ENCODE data around the gene CD44.
A peak's percentile ranks its signal among the peaks of the same experiment; 100 is the strongest.
"Not testable (repeated sequence)": the region's sequence is repeated elsewhere in the genome, so short reads cannot be mapped to it uniquely, and the experiment has no call there.

Gene CD44

GRCh38 chr11:35105319-35106079 is 33.5 kb upstream of the CD44 start:
- H3K4me3 Mint-ChIP-seq: no peak overlapping the region

GRCh38 chr11:35106595-35106994 is 32.4 kb upstream of the CD44 start:
- Mint-ChIP-seq H3K4me3 (no peak overlapping the region), H3K27ac (no peak overlapping the region), H3K36me3 (ENCODE audit: low read depth) (peaks cover 6% of the 10 kb centered on the region), H3K27me3 (ENCODE audit: low read depth) (peaks cover 9% of the 10 kb centered on the region), H3K9me3 (peaks cover 5% of the 10 kb centered on the region), H3K4me1 (ENCODE audit: low read depth) (peaks cover 29% of the 10 kb centered on the region)

More at GRCh38 chr11:35105319-35106079, 33.5 kb upstream of the CD44 start:
- peaks cover 9% of the 10 kb centered on the region for H3K27me3 Mint-ChIP-seq (ENCODE audit: low read depth)
- no peak overlapping the region for H3K27ac Mint-ChIP-seq
- H3K36me3 Mint-ChIP-seq (ENCODE audit: low read depth): peaks cover 6% of the 10 kb centered on the region
- H3K9me3 Mint-ChIP-seq: peaks cover 5% of the 10 kb centered on the region
- peaks cover 19% of the 10 kb centered on the region for H3K4me1 Mint-ChIP-seq (ENCODE audit: low read depth)

- no peak overlapping the region for H3K27ac Mint-ChIP-seq
- H3K27me3 Mint-ChIP-seq (ENCODE audit: low read depth): peaks cover 17% of the 10 kb centered on the region
- peaks cover 5% of the 10 kb centered on the region for H3K9me3 Mint-ChIP-seq
- H3K36me3 Mint-ChIP-seq (ENCODE audit: low read depth): peaks cover 7% of the 10 kb centered on the region
- H3K4me3 Mint-ChIP-seq: no peak overlapping the region
- peaks cover 37% of the 10 kb centered on the region for H3K4me1 Mint-ChIP-seq (ENCODE audit: low read depth)
Observed at GRCh38 chr11:35107861-35108260, 31.1 kb upstream of the CD44 start.

GRCh38 chr11:35108336-35108735 is 30.6 kb upstream of the CD44 start:
- not testable (repeated sequence) for H3K27ac Mint-ChIP-seq

GRCh38 chr11:35109041-35109440 is 29.9 kb upstream of the CD44 start:
- H3K27ac Mint-ChIP-seq: no peak overlapping the region
- peaks cover 5% of the 10 kb centered on the region for H3K9me3 Mint-ChIP-seq

More at GRCh38 chr11:35108336-35108735, 30.6 kb upstream of the CD44 start:
- Mint-ChIP-seq H3K27me3 (ENCODE audit: low read depth) (peaks cover 18% of the 10 kb centered on the region), H3K4me1 (ENCODE audit: low read depth) (peaks cover 37% of the 10 kb centered on the region)
- not testable (repeated sequence) for H3K36me3 Mint-ChIP-seq (ENCODE audit: low read depth); H3K9me3 Mint-ChIP-seq; H3K4me3 Mint-ChIP-seq

GRCh38 chr11:35109827-35110226 is 29.1 kb upstream of the CD44 start:
- Mint-ChIP-seq H3K4me1 (ENCODE audit: low read depth) (peaks cover 37% of the 10 kb centered on the region), H3K4me3 (no peak overlapping the region), H3K9me3 (peaks cover 5% of the 10 kb centered on the region), H3K27me3 (ENCODE audit: low read depth) (peaks cover 22% of the 10 kb centered on the region), H3K36me3 (ENCODE audit: low read depth) (peaks cover 7% of the 10 kb centered on the region), H3K27ac (no peak overlapping the region)

More at GRCh38 chr11:35109041-35109440, 29.9 kb upstream of the CD44 start:
- H3K4me3 Mint-ChIP-seq: no peak overlapping the region
- H3K27me3 Mint-ChIP-seq (ENCODE audit: low read depth): peaks cover 17% of the 10 kb centered on the region
- H3K4me1 Mint-ChIP-seq (ENCODE audit: low read depth): peaks cover 37% of the 10 kb centered on the region
- H3K36me3 Mint-ChIP-seq (ENCODE audit: low read depth): peaks cover 7% of the 10 kb centered on the region

- Mint-ChIP-seq H3K4me3 (peak overlapping the region; percentile 22), H3K9me3 (peaks cover 5% of the 10 kb centered on the region), H3K27ac (peak overlapping the region; percentile 33), H3K4me1 (ENCODE audit: low read depth) (peaks cover 34% of the 10 kb centered on the region), H3K27me3 (ENCODE audit: low read depth) (peaks cover 23% of the 10 kb centered on the region), H3K36me3 (ENCODE audit: low read depth) (peaks cover 7% of the 10 kb centered on the region)
Observed at GRCh38 chr11:35111161-35112055, 27.6 kb upstream of the CD44 start.

- Mint-ChIP-seq H3K36me3 (ENCODE audit: low read depth) (peaks cover 7% of the 10 kb centered on the region), H3K4me1 (ENCODE audit: low read depth) (peaks cover 28% of the 10 kb centered on the region), H3K4me3 (no peak overlapping the region), H3K27ac (no peak overlapping the region), H3K9me3 (peaks cover 5% of the 10 kb centered on the region), H3K27me3 (ENCODE audit: low read depth) (peaks cover 23% of the 10 kb centered on the region)
Observed at GRCh38 chr11:35112056-35112845, 26.7 kb upstream of the CD44 start.

- peaks cover 5% of the 10 kb centered on the region for H3K9me3 Mint-ChIP-seq
- H3K27ac Mint-ChIP-seq: no peak overlapping the region
- peaks cover 23% of the 10 kb centered on the region for H3K27me3 Mint-ChIP-seq (ENCODE audit: low read depth)
- peaks cover 7% of the 10 kb centered on the region for H3K36me3 Mint-ChIP-seq (ENCODE audit: low read depth)
- H3K4me3 Mint-ChIP-seq: no peak overlapping the region
- peaks cover 25% of the 10 kb centered on the region for H3K4me1 Mint-ChIP-seq (ENCODE audit: low read depth)
Observed at GRCh38 chr11:35112846-35113105, 26.2 kb upstream of the CD44 start.

- Mint-ChIP-seq H3K9me3 (peaks cover 6% of the 10 kb centered on the region), H3K4me3 (no peak overlapping the region), H3K27me3 (ENCODE audit: low read depth) (peaks cover 43% of the 10 kb centered on the region), H3K36me3 (ENCODE audit: low read depth) (peaks cover 10% of the 10 kb centered on the region), H3K4me1 (ENCODE audit: low read depth) (peaks cover 25% of the 10 kb centered on the region), H3K27ac (no peak overlapping the region)
Observed at GRCh38 chr11:35114906-35115687, 23.9 kb upstream of the CD44 start.

GRCh38 chr11:35115688-35116030 is 23.3 kb upstream of the CD44 start:
- H3K4me3 Mint-ChIP-seq: no peak overlapping the region
- peaks cover 48% of the 10 kb centered on the region for H3K27me3 Mint-ChIP-seq (ENCODE audit: low read depth)
- peaks cover 6% of the 10 kb centered on the region for H3K9me3 Mint-ChIP-seq
- no peak overlapping the region for H3K27ac Mint-ChIP-seq
- H3K36me3 Mint-ChIP-seq (ENCODE audit: low read depth): peaks cover 10% of the 10 kb centered on the region
- peaks cover 24% of the 10 kb centered on the region for H3K4me1 Mint-ChIP-seq (ENCODE audit: low read depth)

GRCh38 chr11:35116245-35116644 is 22.7 kb upstream of the CD44 start:
- peaks cover 6% of the 10 kb centered on the region for H3K9me3 Mint-ChIP-seq
- peaks cover 20% of the 10 kb centered on the region for H3K4me1 Mint-ChIP-seq (ENCODE audit: low read depth)
- peaks cover 10% of the 10 kb centered on the region for H3K36me3 Mint-ChIP-seq (ENCODE audit: low read depth)
- peaks cover 54% of the 10 kb centered on the region for H3K27me3 Mint-ChIP-seq (ENCODE audit: low read depth)
- no peak overlapping the region for H3K4me3 Mint-ChIP-seq
- no peak overlapping the region for H3K27ac Mint-ChIP-seq

- no peak overlapping the region for H3K27ac Mint-ChIP-seq
- H3K27me3 Mint-ChIP-seq (ENCODE audit: low read depth): peaks cover 58% of the 10 kb centered on the region
- H3K9me3 Mint-ChIP-seq: peaks cover 6% of the 10 kb centered on the region
- H3K4me1 Mint-ChIP-seq (ENCODE audit: low read depth): peaks cover 19% of the 10 kb centered on the region
- H3K36me3 Mint-ChIP-seq (ENCODE audit: low read depth): peaks cover 10% of the 10 kb centered on the region
- no peak overlapping the region for H3K4me3 Mint-ChIP-seq
Observed at GRCh38 chr11:35116762-35117640, 22.0 kb upstream of the CD44 start.
